Subcutaneous abdominal adipose tissue (tissue), 5 donors: ENCODE data around the gene MTOR.
"Not testable (repeated sequence)": the region's sequence is repeated elsewhere in the genome, so short reads cannot be mapped to it uniquely, and the experiment has no call there.

Experiments used
- H3K27ac ChIP-seq: one replicate; pipeline ENCODE4 v1.7.0; 2013; ENCODE audit warnings: low read depth, mild to moderate bottlenecking, inconsistent platforms, low read length, moderate library complexity
- H3K27me3 ChIP-seq, 5 donors: one replicate each; pipeline ENCODE4 v1.7.0; 2013; ENCODE audit warnings: low read length in 5 of 5, inconsistent platforms in 1 of 5; ENCODE audit not compliant: control insufficient read depth in 5 of 5, insufficient read depth in 4 of 5
- H3K36me3 ChIP-seq, 5 donors: one replicate each; pipeline ENCODE4 v1.7.0; 2013; ENCODE audit warnings: low read length in 5 of 5; ENCODE audit not compliant: control insufficient read depth in 5 of 5, insufficient read depth in 5 of 5
- H3K4me1 ChIP-seq, 5 donors: one replicate each; pipeline ENCODE4 v1.7.0; 2013; ENCODE audit warnings: low read length in 5 of 5, mild to moderate bottlenecking in 3 of 5, moderate library complexity in 1 of 5; ENCODE audit not compliant: control insufficient read depth in 5 of 5, insufficient read depth in 5 of 5
- H3K4me3 ChIP-seq, 5 donors: one replicate each; pipeline ENCODE4 v1.7.0; 2013; ENCODE audit warnings: low read length in 5 of 5, low read depth in 1 of 5
- H3K9ac ChIP-seq, 5 donors: one replicate each; pipeline ENCODE4 v1.7.0; 2013; ENCODE audit warnings: low read length in 5 of 5, mild to moderate bottlenecking in 4 of 5, moderate library complexity in 3 of 5
- H3K9me3 ChIP-seq, 5 donors: one replicate each; pipeline ENCODE4 v1.7.0; 2013; ENCODE audit warnings: low read length in 5 of 5; ENCODE audit not compliant: control insufficient read depth in 5 of 5
- donor health status: healthy.
- donor health status: healthy.
- donor health status: healthy.
- donor health status: healthy.
- donor health status: healthy.

Gene MTOR

DNA sequence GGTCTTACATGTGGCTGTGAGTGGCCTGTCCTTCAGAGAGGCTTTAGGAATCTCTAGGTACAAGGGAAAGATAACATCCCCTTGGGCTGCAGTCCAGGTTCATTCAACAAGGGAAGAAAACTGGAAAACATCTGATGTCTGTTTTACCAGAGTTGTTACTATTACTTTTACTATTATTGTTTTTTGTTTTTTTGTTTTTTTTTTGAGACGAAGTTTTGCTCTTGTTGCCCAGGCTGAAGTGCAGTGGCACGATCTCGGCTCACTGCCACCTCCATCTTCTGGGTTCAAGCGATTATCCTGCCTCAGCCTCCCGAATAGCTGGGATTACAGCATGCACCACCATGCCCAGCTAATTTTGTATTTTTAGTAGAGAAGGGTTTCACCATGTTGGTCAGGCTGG, 35.4 kb upstream of the MTOR start:
- H3K4me3 ChIP-seq, H3K9me3 ChIP-seq, H3K27ac ChIP-seq, H3K9ac ChIP-seq, H3K27me3 ChIP-seq: not testable (repeated sequence)
- Histone ChIP-seq H3K36me3 (peaks cover 0 to 31% (median 21%) of the 10 kb centered on the region in 5 donors), H3K4me1 (peaks cover 0 to 22% (median 8%) of the 10 kb centered on the region in 5 donors)

DNA sequence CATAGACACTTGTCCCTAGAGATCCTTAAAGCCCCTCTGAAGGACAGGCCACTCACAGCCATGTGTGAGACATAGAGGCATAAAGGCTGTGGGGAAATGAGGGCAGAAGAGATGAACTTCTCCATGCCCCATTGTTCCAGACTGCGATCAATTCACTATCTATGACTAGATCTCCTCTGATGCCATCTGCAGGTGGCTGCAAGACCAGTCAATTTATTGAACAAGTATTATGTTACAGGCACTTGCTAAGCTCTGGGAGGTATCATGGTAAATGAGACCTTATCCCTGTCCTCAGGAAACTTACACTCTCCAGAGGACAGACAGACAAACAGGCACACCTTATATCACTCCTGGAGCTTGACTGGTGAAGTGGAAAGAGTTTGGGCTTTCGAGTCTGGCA, 33.6 kb upstream of the MTOR start:
- Histone ChIP-seq H3K27ac (no peak overlapping the region), H3K36me3 (peaks cover 0 to 36% (median 21%) of the 10 kb centered on the region in 5 donors), H3K4me1 (peaks cover 0 to 12% (median 0%) of the 10 kb centered on the region in 5 donors), H3K4me3 (no peak overlapping the region), H3K9ac (no peak overlapping the region), H3K9me3 (no peaks in the 10 kb centered on the region), H3K27me3 (no peaks in the 10 kb centered on the region)

DNA sequence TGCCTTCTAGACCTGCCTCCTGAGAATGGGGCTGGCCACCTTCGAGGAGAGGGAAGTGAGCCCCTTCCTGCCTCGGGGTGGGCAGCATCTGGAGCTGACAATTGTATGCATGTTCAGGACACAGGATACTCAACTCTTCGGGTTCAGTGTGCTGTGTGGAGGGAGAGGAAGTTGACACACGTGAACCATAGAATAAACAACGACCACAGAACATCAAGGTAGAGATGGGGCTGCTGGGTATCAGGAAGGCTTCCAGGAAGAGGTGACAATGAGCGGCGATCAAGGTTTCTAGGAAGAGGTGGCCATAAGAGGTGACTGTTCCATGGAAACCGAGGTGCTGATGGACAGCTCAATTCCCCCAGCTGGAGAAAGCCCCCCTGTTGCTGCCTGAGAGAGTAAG, 32.6 kb upstream of the MTOR start:
- peaks cover 0 to 42% (median 21%) of the 10 kb centered on the region in 5 donors for H3K36me3 ChIP-seq
- no peak overlapping the region for H3K27ac ChIP-seq
- H3K27me3 ChIP-seq = no peaks in the 10 kb centered on the region
- H3K9ac ChIP-seq = no peak overlapping the region
- peaks cover 0 to 12% (median 0%) of the 10 kb centered on the region in 5 donors for H3K4me1 ChIP-seq
- H3K9me3 ChIP-seq = no peaks in the 10 kb centered on the region
- no peak overlapping the region for H3K4me3 ChIP-seq

DNA sequence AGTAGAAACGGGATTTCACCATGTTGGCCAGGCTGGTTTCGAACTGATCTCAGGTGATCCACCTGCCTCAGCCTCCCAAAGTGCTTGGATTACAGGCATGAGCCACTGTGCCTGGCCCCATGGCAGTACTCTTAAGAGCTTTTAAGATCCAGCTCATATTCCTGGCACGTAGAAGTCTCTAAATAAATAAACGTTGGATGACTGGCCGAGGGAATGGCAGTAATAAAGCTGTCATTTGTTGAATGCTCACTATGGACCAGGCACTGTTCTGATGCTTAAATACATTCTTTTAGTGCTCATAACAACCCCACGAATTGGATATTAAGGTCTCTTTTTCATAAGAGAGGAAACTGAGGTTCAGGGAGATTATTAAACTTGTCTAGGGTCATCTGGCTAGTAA, 31.5 kb upstream of the MTOR start:
- Histone ChIP-seq H3K27ac (no peak overlapping the region), H3K4me1 (peaks cover 0 to 4% (median 0%) of the 10 kb centered on the region in 5 donors), H3K27me3 (no peaks in the 10 kb centered on the region)

GRCh38 chr1:11291049-11291448, 28.7 kb upstream of the MTOR start:
- H3K4me1 ChIP-seq = peaks cover 0 to 2% (median 0%) of the 10 kb centered on the region in 5 donors
- no peaks in the 10 kb centered on the region for H3K9me3 ChIP-seq
- peaks cover 0 to 59% (median 30%) of the 10 kb centered on the region in 5 donors for H3K36me3 ChIP-seq
- no peak overlapping the region for H3K27ac ChIP-seq
- no peak overlapping the region for H3K9ac ChIP-seq
- H3K27me3 ChIP-seq = no peaks in the 10 kb centered on the region
- no peak overlapping the region for H3K4me3 ChIP-seq

More for the DNA sequence above, 31.5 kb upstream of the MTOR start:
- H3K4me3 ChIP-seq = no peak overlapping the region
- peaks cover 0 to 45% (median 23%) of the 10 kb centered on the region in 5 donors for H3K36me3 ChIP-seq
- no peak overlapping the region for H3K9ac ChIP-seq
- no peaks in the 10 kb centered on the region for H3K9me3 ChIP-seq

GRCh38 chr1:11289064-11289463, 26.7 kb upstream of the MTOR start:
- H3K36me3 ChIP-seq = peaks cover 0 to 48% (median 20%) of the 10 kb centered on the region in 5 donors
- peaks cover 0 to 2% (median 0%) of the 10 kb centered on the region in 5 donors for H3K4me1 ChIP-seq
- no peak overlapping the region for H3K4me3 ChIP-seq
- H3K27me3 ChIP-seq = no peaks in the 10 kb centered on the region
- no peak overlapping the region for H3K9ac ChIP-seq
- no peaks in the 10 kb centered on the region for H3K9me3 ChIP-seq
- no peak overlapping the region for H3K27ac ChIP-seq

- Histone ChIP-seq H3K9ac (no peak overlapping the region), H3K27me3 (no peaks in the 10 kb centered on the region), H3K4me3 (no peak overlapping the region), H3K9me3 (no peaks in the 10 kb centered on the region), H3K4me1 (peaks cover 2 to 6% (median 5%) of the 10 kb centered on the region in 5 donors), H3K27ac (no peak overlapping the region), H3K36me3 (peaks cover 0 to 32% (median 17%) of the 10 kb centered on the region in 5 donors)
Measured at GRCh38 chr1:11286735-11287410, 24.5 kb upstream of the MTOR start.

DNA sequence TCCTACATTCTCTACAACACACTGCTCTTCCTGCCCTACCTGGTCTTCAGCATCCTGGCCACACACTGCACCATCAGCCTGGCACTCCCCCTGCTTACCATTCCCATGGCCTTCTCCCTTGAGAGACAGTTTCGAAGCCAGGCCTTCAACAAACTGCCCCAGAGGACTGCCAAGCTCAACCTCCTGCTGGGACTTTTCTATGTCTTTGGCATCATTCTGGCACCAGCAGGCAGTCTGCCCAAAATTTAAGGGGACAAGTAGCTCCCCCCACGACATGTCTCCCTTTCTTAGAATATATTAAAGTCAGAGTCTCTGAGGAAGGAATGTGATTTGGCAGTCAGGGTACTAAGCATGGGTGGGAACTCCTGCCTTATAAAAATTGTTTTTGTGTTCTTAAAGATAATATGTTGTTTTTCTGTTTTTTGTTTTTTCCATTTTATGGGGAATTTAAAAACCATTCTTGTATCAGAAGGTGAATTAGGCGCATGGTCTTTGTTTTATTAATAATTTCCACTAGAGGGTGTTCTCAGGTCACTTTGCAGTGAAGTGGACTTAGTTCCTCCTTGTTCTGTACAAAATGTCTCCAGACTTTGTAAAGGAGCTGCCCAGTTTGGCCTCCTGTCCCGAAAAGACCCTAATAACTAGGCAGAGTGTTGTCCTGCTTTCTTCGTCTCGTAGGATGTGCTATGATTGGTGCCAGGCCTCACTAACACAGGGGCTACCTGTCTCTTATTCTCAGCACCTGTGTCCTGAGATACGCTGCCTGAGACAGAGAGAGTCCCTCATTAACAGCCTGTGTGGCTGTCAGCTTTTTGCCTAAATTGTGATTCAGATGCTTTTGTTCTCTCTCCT, 23.8 kb upstream of the MTOR start:
- H3K27me3 ChIP-seq = no peaks in the 10 kb centered on the region
- no peaks in the 10 kb centered on the region for H3K9me3 ChIP-seq
- H3K36me3 ChIP-seq = peaks cover 0 to 32% (median 17%) of the 10 kb centered on the region in 5 donors
- no peak overlapping the region for H3K4me3 ChIP-seq
- peaks cover 2 to 13% (median 12%) of the 10 kb centered on the region in 5 donors for H3K4me1 ChIP-seq
- no peak overlapping the region for H3K27ac ChIP-seq
- no peak overlapping the region for H3K9ac ChIP-seq

GRCh38 chr1:11284784-11285183, 22.4 kb upstream of the MTOR start:
- Histone ChIP-seq H3K4me1 (peaks cover 2 to 22% (median 14%) of the 10 kb centered on the region in 5 donors), H3K27ac (no peak overlapping the region), H3K9me3 (no peaks in the 10 kb centered on the region), H3K4me3 (no peak overlapping the region), H3K9ac (no peak overlapping the region), H3K36me3 (peaks cover 0 to 26% (median 14%) of the 10 kb centered on the region in 5 donors), H3K27me3 (no peaks in the 10 kb centered on the region)

DNA sequence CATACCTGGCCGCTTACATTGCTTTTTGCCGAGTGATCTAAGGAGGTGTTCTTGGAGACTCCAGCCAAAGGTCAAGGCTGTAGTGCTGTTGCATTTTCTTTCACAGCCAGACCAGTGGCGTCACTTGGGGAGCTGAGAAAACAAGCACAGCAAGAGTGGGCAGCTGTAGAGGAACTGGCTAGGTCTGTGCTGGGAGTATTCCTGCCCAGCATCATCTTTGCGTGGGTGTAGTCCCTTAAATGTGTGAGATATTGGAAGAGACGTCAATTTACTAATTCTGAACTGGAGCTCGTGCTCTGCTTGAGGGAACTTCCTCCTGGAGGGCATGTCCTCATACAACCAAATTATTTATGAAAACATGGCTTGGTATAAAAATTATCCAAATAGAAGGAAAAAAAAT, 20.8 kb upstream of the MTOR start:
- Histone ChIP-seq H3K9ac (no peak overlapping the region), H3K27ac (no peak overlapping the region), H3K4me3 (no peak overlapping the region), H3K4me1 (peaks cover 2 to 22% (median 14%) of the 10 kb centered on the region in 5 donors), H3K9me3 (no peaks in the 10 kb centered on the region), H3K36me3 (peaks cover 0 to 30% (median 17%) of the 10 kb centered on the region in 5 donors), H3K27me3 (no peaks in the 10 kb centered on the region)
